Skin epidermis (tissue), 12 donors: Measurements from ENCODE around the gene RPAP2.
A peak's percentile ranks its signal among the peaks of the same experiment; 100 is the strongest.
"Not testable (repeated sequence)": the region's sequence is repeated elsewhere in the genome, so short reads cannot be mapped to it uniquely, and the experiment has no call there.

Experiments
- H3K27ac ChIP-seq, 21 experiments: fragments of 200-600 bp; sonication (generic) in 11 of 21; one replicate each; pipeline ENCODE4 v1.5.0; 2020; ENCODE audit warnings: mild to moderate bottlenecking in 3 of 21, inconsistent platforms in 2 of 21, moderate library complexity in 2 of 21
- H3K4me3 ChIP-seq, 7 experiments: fragments of 200-600 bp; sonication (generic) in 2 of 7; one replicate each; pipeline ENCODE4 v1.5.0; 2020; ENCODE audit warnings: inconsistent platforms in 2 of 7, mild to moderate bottlenecking in 2 of 7, moderate library complexity in 1 of 7

Gene RPAP2

GRCh38 chr1:92298573-92299476 is at the start of gene RPAP2, which contains the start of gene GLMN:
TSS of gene RPAP2 (plus strand) at chr1:92299059. CDS start at chr1:92299074, 15 bp downstream.
TSS of gene GLMN (minus strand) at chr1:92298987. CDS start at chr1:92297999, 988 bp downstream.
- Histone ChIP-seq H3K27ac (peak within 1 kb of the TSS; percentile 79 to 99 (median 94)), H3K4me3 (peak within 1 kb of the TSS; percentile 49 to 97 (median 84))

GRCh38 chr1:92254714-92255113 is 44.1 kb upstream of the RPAP2 start:
- not testable (repeated sequence) for H3K27ac ChIP-seq, H3K4me3 ChIP-seq

- H3K27ac ChIP-seq: no peak overlapping the region
- no peak overlapping the region for H3K4me3 ChIP-seq
These were observed 39.5 kb upstream of the RPAP2 start for GRCh38 chr1:92259350-92259749.

- no peak overlapping the region for H3K27ac ChIP-seq
- H3K4me3 ChIP-seq: no peak overlapping the region
These were observed 36.3 kb upstream of the RPAP2 start for GRCh38 chr1:92262516-92262915.

- Histone ChIP-seq H3K4me3 (no peak overlapping the region), H3K27ac (no peak overlapping the region)
These were observed 25.8 kb upstream of the RPAP2 start for GRCh38 chr1:92273039-92273438.

GRCh38 chr1:92274939-92275338 is 23.9 kb upstream of the RPAP2 start:
- no peak overlapping the region for H3K4me3 ChIP-seq
- no peak overlapping the region for H3K27ac ChIP-seq

GRCh38 chr1:92276082-92276481 is 22.8 kb upstream of the RPAP2 start:
- H3K27ac ChIP-seq: no peak overlapping the region

GRCh38 chr1:92277105-92277723 is 21.6 kb upstream of the RPAP2 start:
- Histone ChIP-seq H3K27ac (no peak overlapping the region), H3K4me3 (no peak overlapping the region)

More at GRCh38 chr1:92276082-92276481, 22.8 kb upstream of the RPAP2 start:
- H3K4me3 ChIP-seq: no peak overlapping the region

GRCh38 chr1:92279781-92280180 is 19.1 kb upstream of the RPAP2 start:
- H3K27ac ChIP-seq, H3K4me3 ChIP-seq: not testable (repeated sequence)

GRCh38 chr1:92281411-92281810 is 17.4 kb upstream of the RPAP2 start:
- H3K4me3 ChIP-seq, H3K27ac ChIP-seq: not testable (repeated sequence)

- Histone ChIP-seq H3K4me3 (no peak overlapping the region), H3K27ac (no peak overlapping the region)
These were observed 7.4 kb upstream of the RPAP2 start for GRCh38 chr1:92291372-92291999.

GRCh38 chr1:92298213-92298572 is 666 bp upstream of the RPAP2 start:
- Histone ChIP-seq H3K27ac (peak overlapping the region in 20 of 21 experiments; percentile 79 to 99 (median 94)), H3K4me3 (peak overlapping the region; percentile 49 to 97 (median 84))

- Histone ChIP-seq H3K27ac (peak overlapping the region in 20 of 21 experiments; percentile 82 to 99 (median 94)), H3K4me3 (peak overlapping the region; percentile 49 to 97 (median 84))
These were observed 755 bp downstream of the RPAP2 start for GRCh38 chr1:92299477-92300150.

- no peak overlapping the region for H3K4me3 ChIP-seq
These were observed 2.2 kb downstream of the RPAP2 start for GRCh38 chr1:92301021-92301420.

GRCh38 chr1:92306020-92306419 is 7.2 kb downstream of the RPAP2 start:
- no peak overlapping the region for H3K4me3 ChIP-seq
- H3K27ac ChIP-seq: no peak overlapping the region

More at GRCh38 chr1:92301021-92301420, 2.2 kb downstream of the RPAP2 start:
- no peak overlapping the region for H3K27ac ChIP-seq

- H3K4me3 ChIP-seq: no peak overlapping the region
- H3K27ac ChIP-seq: no peak overlapping the region
These were observed 9.1 kb downstream of the RPAP2 start for GRCh38 chr1:92307980-92308379.

- H3K27ac ChIP-seq: no peak overlapping the region
These were observed 11.3 kb downstream of the RPAP2 start for GRCh38 chr1:92310185-92310597.

GRCh38 chr1:92314024-92314423 is 15.2 kb downstream of the RPAP2 start:
- no peak overlapping the region for H3K27ac ChIP-seq

More at GRCh38 chr1:92310185-92310597, 11.3 kb downstream of the RPAP2 start:
- no peak overlapping the region for H3K4me3 ChIP-seq

GRCh38 chr1:92315766-92316599 is 17.1 kb downstream of the RPAP2 start:
- H3K27ac ChIP-seq: peak overlapping the region in 1 of 21 experiments; percentile 10

More at GRCh38 chr1:92314024-92314423, 15.2 kb downstream of the RPAP2 start:
- no peak overlapping the region for H3K4me3 ChIP-seq

More at GRCh38 chr1:92315766-92316599, 17.1 kb downstream of the RPAP2 start:
- H3K4me3 ChIP-seq: no peak overlapping the region
